ENCODE data around the gene EFS. TPM values are rescaled to one million over a fixed set of nuclear protein-coding genes. Genes with fewer than 3 reads are reported as not detected.

Gene EFS
- total RNA-seq, 2 donors from 2014 or later = 69.9 to 96.4 TPM

- H3K4me1 Mint-ChIP-seq = peaks cover 4% of the 10 kb centered on the region
- H3K9ac ChIP-seq (ENCODE audit: extremely low read depth, low read length, poor library complexity, severe bottlenecking) = no peak overlapping the region
- DNase-seq = no peak
- H3K27me3 ChIP-seq (ENCODE audit: control insufficient read depth, insufficient read depth, low read length, poor library complexity, severe bottlenecking) = peaks cover 7% of the 10 kb centered on the region
- no peaks in the 10 kb centered on the region for H3K36me3 Mint-ChIP-seq (ENCODE audit: low read depth)
- no peak overlapping the region for H3K4me3 ChIP-seq (ENCODE audit: low read length)
- no peaks in the 10 kb centered on the region for H3K36me3 ChIP-seq (ENCODE audit: control insufficient read depth, insufficient read depth, low read length)
- 84 to 100% methylated on average over 2 to 3 of the region's 3 CpGs for WGBS, 2 experiments (ENCODE audit: insufficient coverage in 1 of 2, insufficient read length in 1 of 2)
- H3K4me1 ChIP-seq (ENCODE audit: control insufficient read depth, insufficient read depth, low read length) = no peaks in the 10 kb centered on the region
- no peaks in the 10 kb centered on the region for H3K9me3 ChIP-seq (ENCODE audit: control insufficient read depth, low read length)
- no peak overlapping the region for H3K4me3 Mint-ChIP-seq
- TF ChIP-seq CTCF (conservative IDR thresholded peaks at IDR 0.05) = no peak
- no peak overlapping the region for H3K27ac ChIP-seq (ENCODE audit: low read depth, low read length)
- no peaks in the 10 kb centered on the region for H3K9me3 Mint-ChIP-seq
- no peak overlapping the region for H3K27ac Mint-ChIP-seq
- H3K27me3 Mint-ChIP-seq (ENCODE audit: insufficient read depth) = peaks cover 46% of the 10 kb centered on the region
These were observed 8.1 kb upstream of the EFS start for GRCh38 chr14:23373041-23373440.

- no peak for DNase-seq
- H3K4me1 Mint-ChIP-seq = peaks cover 4% of the 10 kb centered on the region
- no peak within 1 kb of the TSS for H3K4me3 Mint-ChIP-seq
- H3K9me3 ChIP-seq (ENCODE audit: control insufficient read depth, low read length) = no peaks in the 10 kb centered on the region
- H3K9me3 Mint-ChIP-seq = no peaks in the 10 kb centered on the region
- H3K9ac ChIP-seq (ENCODE audit: extremely low read depth, low read length, poor library complexity, severe bottlenecking) = no peak within 1 kb of the TSS
- H3K27ac ChIP-seq (ENCODE audit: low read depth, low read length) = no peak within 1 kb of the TSS
- no peaks in the 10 kb centered on the region for H3K36me3 ChIP-seq (ENCODE audit: control insufficient read depth, insufficient read depth, low read length)
- no peak within 1 kb of the TSS for H3K4me3 ChIP-seq (ENCODE audit: low read length)
- H3K36me3 Mint-ChIP-seq (ENCODE audit: low read depth) = no peaks in the 10 kb centered on the region
- no peak for TF ChIP-seq CTCF (conservative IDR thresholded peaks at IDR 0.05)
- peaks cover 48% of the 10 kb centered on the region for H3K27me3 Mint-ChIP-seq (ENCODE audit: insufficient read depth)
- WGBS, 2 experiments (ENCODE audit: insufficient coverage in 1 of 2, insufficient read length in 1 of 2) = 69 to 92% methylated on average over 2 of the region's 2 CpGs
- H3K27me3 ChIP-seq (ENCODE audit: control insufficient read depth, insufficient read depth, low read length, poor library complexity, severe bottlenecking) = peaks cover 8% of the 10 kb centered on the region
- no peak within 1 kb of the TSS for H3K27ac Mint-ChIP-seq
- H3K4me1 ChIP-seq (ENCODE audit: control insufficient read depth, insufficient read depth, low read length) = no peaks in the 10 kb centered on the region
These were observed 7.5 kb upstream of the EFS start, which contains the start of gene IL25 for GRCh38 chr14:23372509-23372908. Gene IL25, plus strand, starts transcription at chr14:23372809.

- H3K4me1 ChIP-seq (ENCODE audit: control insufficient read depth, insufficient read depth, low read length) = no peaks in the 10 kb centered on the region
- H3K9me3 ChIP-seq (ENCODE audit: control insufficient read depth, low read length) = no peaks in the 10 kb centered on the region
- no peak overlapping the region for H3K4me3 Mint-ChIP-seq
- H3K4me1 Mint-ChIP-seq = peaks cover 9% of the 10 kb centered on the region
- peaks cover 8% of the 10 kb centered on the region for H3K27me3 ChIP-seq (ENCODE audit: control insufficient read depth, insufficient read depth, low read length, poor library complexity, severe bottlenecking)
- H3K36me3 Mint-ChIP-seq (ENCODE audit: low read depth) = no peaks in the 10 kb centered on the region
- no peak overlapping the region for H3K4me3 ChIP-seq (ENCODE audit: low read length)
- H3K27ac Mint-ChIP-seq = no peak overlapping the region
- WGBS, 2 experiments (ENCODE audit: insufficient coverage in 1 of 2, insufficient read length in 1 of 2) = 96 to 100% methylated on average over 1 of the region's 1 CpG
- H3K27me3 Mint-ChIP-seq (ENCODE audit: insufficient read depth) = peaks cover 46% of the 10 kb centered on the region
- no peaks in the 10 kb centered on the region for H3K36me3 ChIP-seq (ENCODE audit: control insufficient read depth, insufficient read depth, low read length)
- no peak overlapping the region for H3K27ac ChIP-seq (ENCODE audit: low read depth, low read length)
- H3K9me3 Mint-ChIP-seq = no peaks in the 10 kb centered on the region
- no peak for DNase-seq
- TF ChIP-seq CTCF (conservative IDR thresholded peaks at IDR 0.05) = no peak
- H3K9ac ChIP-seq (ENCODE audit: extremely low read depth, low read length, poor library complexity, severe bottlenecking) = no peak overlapping the region
These were observed 6.9 kb upstream of the EFS start for GRCh38 chr14:23371865-23372264.
